ENCODE data around the gene PYGB.

- TF ChIP-seq CTCF (conservative IDR thresholded peaks at IDR 0.05; ENCODE audit: low read depth, low read length) (no peak), EZH2 (IDR thresholded peaks at IDR 0.05; ENCODE audit: low read length, unreplicated experiment) (no peak)
Measured at GRCh38 chr20:25209400-25209799, 38.5 kb upstream of the PYGB start.

Measured in PC-3 (cell line).